T-helper 1 cell treated with Interleukin-12 subunit alpha and Interleukin-12 subunit beta and Interleukin-4 antibody, amounts not matched to agents 30 ng/mL and 1 ng/mL, for 36 hours (primary cell): ENCODE results near the gene ABHD4. TPM values are rescaled to one million over a fixed set of nuclear protein-coding genes. Genes with fewer than 3 reads are reported as not detected.

Source experiments
- intact Hi-C: fragments of 100-400 bp; cut with micrococcal nuclease; formaldehyde crosslinking; loops from one replicate; pipeline ENCODE4 v1.15.1; 2024
- total RNA-seq: library from RNA; stranded (reverse); gene quantifications from 2 replicates; pipeline ENCODE4 v1.2.3, GENCODE V29; 2022

The ABHD4 gene
- total RNA-seq, 1 donor from 2014 or later, result 16.1 TPM

GRCh38 chr14:22587247-22587646 is 10.9 kb upstream of the ABHD4 start:
- intact Hi-C loops, result loop anchor here (5.0 to 10.0 kb wide), 7 partner anchors 125 to 1205 kb away; partner anchors contain the start of genes CDH24, HOMEZ, PABPN1 and SUPT16H

GRCh38 chr14:22587677-22588422 is 10.2 kb upstream of the ABHD4 start:
- intact Hi-C loops, result loop anchor here (1.0 to 10.0 kb wide), 9 partner anchors 10 to 1206 kb away; partner anchors contain the start of genes CDH24, HOMEZ, PABPN1 and SUPT16H

- intact Hi-C loops, result loop anchor here (1.0 to 10.0 kb wide), 23 partner anchors 10 to 1206 kb away; partner anchors contain the start of genes ABHD4, ACIN1, C14orf119 and CDH24
These were observed 9.5 kb upstream of the ABHD4 start for GRCh38 chr14:22588526-22589095.

- intact Hi-C loops, result loop anchor here (1.0 to 10.0 kb wide), 22 partner anchors 9 to 1207 kb away; partner anchors contain the start of genes ABHD4, ACIN1, C14orf119 and CDH24
These were observed 8.8 kb upstream of the ABHD4 start, which contains the start of gene DAD1 for GRCh38 chr14:22589096-22589839. DAD1 (minus strand) TSS chr14:22589224; CDS start chr14:22589157, 67 bp downstream.

GRCh38 chr14:22593189-22593588 is 4.9 kb upstream of the ABHD4 start:
- intact Hi-C loops, result no loop called here

DNA sequence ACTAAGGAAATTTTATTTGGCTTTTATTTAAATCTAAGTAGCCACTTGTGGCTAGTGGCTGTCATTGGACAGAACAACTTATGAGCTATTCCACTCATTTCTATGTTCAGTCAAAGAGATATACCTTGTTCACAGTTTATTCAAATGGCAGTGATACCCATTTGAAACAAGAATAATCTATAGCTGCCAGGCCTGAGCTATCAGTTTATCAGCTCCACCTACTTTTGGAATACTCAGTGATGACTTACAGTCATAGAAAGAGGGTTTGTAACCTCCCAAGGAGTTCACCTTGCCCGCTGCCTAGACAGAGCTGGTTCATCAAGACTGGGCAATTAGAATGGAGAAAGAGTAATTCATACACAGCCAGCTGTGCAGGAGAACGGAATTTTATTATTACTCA is 4.5 kb upstream of the ABHD4 start:
- intact Hi-C loops, result no loop called here

GRCh38 chr14:22594156-22594716 is 3.9 kb upstream of the ABHD4 start:
- intact Hi-C loops, result no loop called here

- intact Hi-C loops, result no loop called here
These were observed 1.7 kb upstream of the ABHD4 start for GRCh38 chr14:22596354-22596879.

DNA sequence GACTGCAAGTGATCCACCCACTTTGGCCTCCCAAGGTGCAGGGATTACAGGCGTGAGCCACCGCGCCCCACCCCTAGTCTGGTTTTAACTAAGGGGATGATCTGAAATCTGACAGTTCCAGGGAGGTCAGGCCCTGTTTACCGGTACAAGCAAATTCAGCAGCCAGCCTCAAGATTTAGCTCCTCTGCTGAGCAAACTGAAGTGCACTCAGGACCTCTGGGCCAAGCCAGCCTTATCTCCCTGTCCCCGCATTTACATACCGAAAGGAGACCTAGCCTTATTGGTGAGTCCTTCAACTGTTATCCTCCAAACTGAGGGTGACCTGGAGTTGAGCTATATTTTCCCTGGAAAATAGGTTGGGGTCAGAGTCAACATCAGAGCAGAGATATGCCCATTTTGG is 835 bp upstream of the ABHD4 start:
- intact Hi-C loops, result no loop called here

DNA sequence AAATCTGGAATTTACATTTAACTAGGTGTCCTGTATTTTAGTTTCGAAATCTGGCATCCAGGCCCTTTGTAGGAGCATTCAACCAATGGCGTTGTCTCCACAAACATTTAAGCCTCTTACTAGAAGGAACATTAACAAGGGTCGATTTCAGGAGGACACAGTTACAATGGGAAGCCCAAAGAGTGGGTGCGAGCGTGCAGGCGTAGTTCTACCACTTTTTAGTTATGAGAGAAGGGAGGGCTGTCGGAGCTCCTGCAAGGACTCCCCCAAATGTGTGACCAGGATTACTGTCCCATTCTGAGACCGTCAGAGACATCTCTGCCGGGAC is 365 bp upstream of the ABHD4 start:
- intact Hi-C loops, result loop anchor here (1.0 to 2.0 kb wide), 4 partner anchors 8 to 116 kb away; partner anchors contain the start of gene DAD1

GRCh38 chr14:22598896-22599244 is 770 bp downstream of the ABHD4 start:
- intact Hi-C loops, result loop anchor here (1.0 to 2.0 kb wide), 4 partner anchors 10 to 114 kb away; partner anchors contain the start of gene DAD1

GRCh38 chr14:22599349-22599748 is 1.2 kb downstream of the ABHD4 start:
- intact Hi-C loops, result loop anchor here (2.0 kb wide), 1 partner anchor 29 kb away; no protein-coding TSS in a partner anchor

DNA sequence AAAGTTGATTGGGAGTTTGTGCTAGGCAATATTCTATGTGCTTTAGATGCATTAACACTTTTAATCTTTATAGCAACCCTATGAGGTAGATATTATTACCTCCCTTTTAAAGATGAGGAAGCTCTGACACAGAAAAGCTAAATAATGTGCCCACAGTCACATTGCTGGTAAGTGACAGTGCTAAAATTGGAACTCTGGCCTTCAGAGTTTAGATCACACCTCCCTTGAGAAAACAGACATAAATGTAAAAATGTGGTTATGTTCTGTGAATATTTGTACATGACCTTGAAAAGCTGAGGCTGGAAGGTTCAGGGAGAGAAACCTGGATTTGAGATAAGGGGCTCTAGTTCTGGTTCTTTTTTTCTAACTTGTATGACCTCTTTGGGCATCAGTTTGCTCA is 1.9 kb downstream of the ABHD4 start:
- intact Hi-C loops, result no loop called here

DNA sequence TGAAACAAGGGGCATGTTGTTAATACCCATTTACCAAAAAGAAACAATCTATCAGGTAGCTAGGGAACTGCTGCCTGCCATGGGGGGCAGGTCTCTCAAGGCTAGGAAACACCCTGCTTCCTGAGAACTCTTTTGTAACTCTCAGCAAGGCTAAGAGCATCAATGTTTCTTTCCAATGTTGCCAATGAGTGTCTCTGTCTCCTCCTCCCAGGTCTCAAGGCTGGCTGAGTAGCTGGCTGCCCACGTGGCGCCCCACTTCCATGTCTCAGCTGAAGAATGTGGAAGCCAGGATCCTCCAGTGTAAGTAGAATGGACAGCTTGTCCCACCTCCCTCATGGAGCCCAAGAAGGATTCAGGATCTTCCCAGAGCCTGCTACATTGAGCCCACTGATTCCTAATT is 3.4 kb downstream of the ABHD4 start:
- intact Hi-C loops, result no loop called here

GRCh38 chr14:22601996-22602395 is 3.9 kb downstream of the ABHD4 start:
- intact Hi-C loops, result no loop called here

DNA sequence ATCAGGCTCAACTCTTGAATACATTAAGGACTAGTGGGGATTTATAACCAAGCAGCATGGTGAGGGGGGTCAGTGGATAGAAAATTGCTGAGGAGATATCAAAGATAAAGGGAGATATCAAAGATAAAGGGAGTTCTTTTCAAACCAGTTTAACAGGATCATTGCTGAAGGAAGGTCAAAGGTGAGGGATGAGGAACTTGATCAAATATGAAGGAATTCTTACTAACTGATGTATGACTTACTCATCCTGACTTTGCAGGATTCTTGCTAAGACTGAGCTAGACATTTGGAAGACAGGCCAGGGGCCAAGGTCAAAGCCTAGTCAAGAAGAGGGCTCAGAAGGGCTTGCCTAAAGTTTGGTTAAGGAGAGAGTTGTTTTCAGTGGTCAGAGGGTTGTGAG is 4.8 kb downstream of the ABHD4 start:
- intact Hi-C loops, result no loop called here

DNA sequence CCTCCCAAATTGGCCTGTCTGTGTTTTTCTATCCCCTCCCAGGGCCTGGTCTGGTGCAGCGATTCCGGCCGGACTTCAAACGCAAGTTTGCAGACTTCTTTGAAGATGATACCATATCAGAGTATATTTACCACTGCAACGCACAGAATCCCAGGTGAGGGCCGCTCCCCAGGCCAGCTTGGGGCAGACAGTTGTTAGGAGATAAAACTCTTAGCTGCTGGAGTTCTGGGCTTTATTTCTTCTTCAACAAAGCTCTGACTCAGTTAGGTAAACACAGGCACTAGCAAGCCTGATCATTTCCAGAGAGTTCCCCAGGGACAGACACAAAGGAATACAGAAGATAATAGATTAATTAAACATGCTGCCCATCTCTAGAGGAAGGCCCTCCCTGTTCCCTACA is 8.3 kb downstream of the ABHD4 start:
- intact Hi-C loops, result no loop called here

DNA sequence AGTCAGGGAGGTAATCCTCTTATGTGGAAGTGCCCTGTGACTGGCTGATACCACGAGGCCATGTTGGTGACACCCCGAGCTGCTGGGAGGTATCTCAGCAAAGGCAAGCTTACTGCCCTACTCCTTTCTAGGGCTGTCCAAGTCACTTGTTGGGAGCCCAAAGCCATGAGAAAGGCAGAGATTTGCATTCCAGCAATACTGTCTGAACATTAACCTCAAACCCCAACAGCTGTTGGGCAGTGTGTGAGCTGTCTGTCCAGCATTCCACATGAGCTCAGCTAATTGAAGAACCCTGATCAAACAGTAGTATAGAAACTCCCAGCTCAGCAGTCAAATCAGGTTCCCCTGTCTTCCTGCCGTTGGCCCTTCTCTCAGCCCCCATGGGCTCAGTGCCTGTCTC is 9.2 kb downstream of the ABHD4 start:
- intact Hi-C loops, result no loop called here

- intact Hi-C loops, result no loop called here
These were observed 12.8 kb downstream of the ABHD4 start for GRCh38 chr14:22610931-22611330.

GRCh38 chr14:22613106-22613695 is 15.1 kb downstream of the ABHD4 start:
- intact Hi-C loops, result no loop called here

GRCh38 chr14:22613736-22614239 is 15.7 kb downstream of the ABHD4 start:
- intact Hi-C loops, result no loop called here
